ENCODE measurements around the gene DCAF6. TPM values are rescaled to one million over a fixed set of nuclear protein-coding genes. Genes with fewer than 3 reads are reported as not detected.

Gene DCAF6
- total RNA-seq, 1 donor from 2014 or later: 32.9 TPM

GRCh38 chr1:167947733-167948132, 11.2 kb downstream of the DCAF6 start:
- DNase-seq: no peak
- TF ChIP-seq CTCF (IDR thresholded peaks at IDR 0.05): no peak
- no peaks in the 10 kb centered on the region for H3K27me3 Mint-ChIP-seq
- ChIA-PET POLR2A (no interaction called here), CTCF (no interaction called here)
- H3K4me3 Mint-ChIP-seq: no peak overlapping the region
- peaks cover 2% of the 10 kb centered on the region for H3K9me3 Mint-ChIP-seq
- peaks cover 19% of the 10 kb centered on the region for H3K36me3 Mint-ChIP-seq (ENCODE audit: low read depth)
- H3K27ac Mint-ChIP-seq: no peak overlapping the region
- H3K4me1 Mint-ChIP-seq: peaks cover 20% of the 10 kb centered on the region
- intact Hi-C loops (cut with micrococcal nuclease): no loop called here
- ATAC-seq (ENCODE audit: low read depth): no peak

GRCh38 chr1:167949785-167950184, 13.3 kb downstream of the DCAF6 start:
- H3K27me3 Mint-ChIP-seq: no peaks in the 10 kb centered on the region
- no peak overlapping the region for H3K4me3 Mint-ChIP-seq
- H3K27ac Mint-ChIP-seq: no peak overlapping the region
- no peak for TF ChIP-seq CTCF (IDR thresholded peaks at IDR 0.05)
- ChIA-PET POLR2A (no interaction called here), CTCF (no interaction called here)
- DNase-seq (no peak), ATAC-seq (ENCODE audit: low read depth) (no peak)
- intact Hi-C loops (cut with micrococcal nuclease): no loop called here
- H3K36me3 Mint-ChIP-seq (ENCODE audit: low read depth): peaks cover 31% of the 10 kb centered on the region
- no peaks in the 10 kb centered on the region for H3K9me3 Mint-ChIP-seq
- H3K4me1 Mint-ChIP-seq: peaks cover 17% of the 10 kb centered on the region

GRCh38 chr1:167950569-167950968, 14.1 kb downstream of the DCAF6 start:
- H3K9me3 Mint-ChIP-seq: no peaks in the 10 kb centered on the region
- CTCF ChIA-PET: no interaction called here
- no peak overlapping the region for H3K4me3 Mint-ChIP-seq
- no peaks in the 10 kb centered on the region for H3K27me3 Mint-ChIP-seq
- ATAC-seq (ENCODE audit: low read depth) (no peak), DNase-seq (no peak)
- intact Hi-C loops (cut with micrococcal nuclease): no loop called here
- TF ChIP-seq CTCF (IDR thresholded peaks at IDR 0.05): no peak
- peaks cover 37% of the 10 kb centered on the region for H3K36me3 Mint-ChIP-seq (ENCODE audit: low read depth)
- POLR2A ChIA-PET: no interaction called here
- no peak overlapping the region for H3K27ac Mint-ChIP-seq
- H3K4me1 Mint-ChIP-seq: peaks cover 17% of the 10 kb centered on the region

- Mint-ChIP-seq H3K36me3 (ENCODE audit: low read depth) (peaks cover 43% of the 10 kb centered on the region), H3K4me3 (no peak overlapping the region), H3K27ac (no peak overlapping the region), H3K27me3 (no peaks in the 10 kb centered on the region), H3K4me1 (no peaks in the 10 kb centered on the region), H3K9me3 (no peaks in the 10 kb centered on the region)
- intact Hi-C loops (cut with micrococcal nuclease): no loop called here
- ATAC-seq (ENCODE audit: low read depth) (no peak), DNase-seq (no peak)
- no peak for TF ChIP-seq CTCF (IDR thresholded peaks at IDR 0.05)
- ChIA-PET CTCF (no interaction called here), POLR2A (interaction anchor here (0.6 to 0.7 kb wide), 2 partner anchors 79 to 387 kb away, joined by 3 to 8 read pairs; no protein-coding TSS in a partner anchor)
Observed at GRCh38 chr1:167955915-167956314, 19.4 kb downstream of the DCAF6 start.

- Mint-ChIP-seq H3K27me3 (no peaks in the 10 kb centered on the region), H3K36me3 (ENCODE audit: low read depth) (peaks cover 38% of the 10 kb centered on the region), H3K4me3 (no peak overlapping the region), H3K9me3 (no peaks in the 10 kb centered on the region), H3K4me1 (no peaks in the 10 kb centered on the region), H3K27ac (no peak overlapping the region)
- DNase-seq (no peak), ATAC-seq (ENCODE audit: low read depth) (no peak)
- ChIA-PET POLR2A (no interaction called here), CTCF (no interaction called here)
- intact Hi-C loops (cut with micrococcal nuclease): no loop called here
- TF ChIP-seq CTCF (IDR thresholded peaks at IDR 0.05): no peak
Observed at GRCh38 chr1:167957710-167958109, 21.2 kb downstream of the DCAF6 start.

Data from activated B cell treated with CpG ODN at 0.5 μM for 24 hours (primary cell).